Measurements from ENCODE around the gene CNTFR.
A peak's percentile ranks its signal among the peaks of the same experiment; 100 is the strongest.

CNTFR gene

DNA sequence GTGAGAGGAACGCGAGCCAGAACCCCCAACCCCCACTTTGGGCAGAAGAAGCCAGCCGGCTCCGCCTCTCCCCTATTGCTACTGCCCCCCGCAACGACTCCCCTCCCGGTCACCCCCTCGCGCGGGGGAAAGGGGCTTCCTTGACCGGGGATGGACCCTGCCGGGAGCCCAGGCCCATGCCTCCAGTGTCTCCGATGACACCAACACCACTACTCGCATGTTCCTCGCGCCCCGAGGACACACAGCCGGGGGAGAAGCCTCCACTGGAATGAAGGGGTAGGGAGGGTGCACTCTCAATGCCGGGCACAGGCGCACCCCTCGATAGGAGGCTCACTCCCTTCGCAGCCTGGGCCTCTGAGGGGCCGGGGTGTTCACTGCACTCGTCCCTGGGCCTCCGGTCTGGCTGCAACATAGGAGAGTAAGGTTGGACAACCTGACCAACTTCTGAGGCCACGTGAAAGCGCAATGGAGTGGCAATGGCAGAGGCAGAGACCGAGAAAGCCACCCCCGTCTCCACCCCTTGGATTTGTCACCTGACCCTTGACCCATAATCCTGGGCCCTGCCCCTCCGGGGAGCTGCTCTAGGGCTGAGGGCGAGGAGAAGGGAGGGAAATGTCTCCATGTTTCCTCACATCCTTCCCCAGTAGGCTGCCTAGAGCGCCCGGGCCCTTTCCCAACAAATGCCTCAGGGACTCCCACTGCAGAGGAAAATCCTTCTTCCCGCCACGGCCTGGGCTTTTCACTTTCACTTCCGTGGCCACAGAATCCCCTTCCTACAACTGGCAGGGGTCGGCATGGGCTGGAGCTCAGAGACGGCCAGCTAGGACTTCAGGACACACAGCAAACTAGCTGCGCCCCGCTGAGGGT lies 1.1 kb upstream of the CNTFR start:
- DNase-seq: peak; percentile 57

GRCh38 chr9:34588671-34589635 lies 571 bp downstream of the CNTFR start:
- DNase-seq: no peak

- no peak for DNase-seq
Measured at GRCh38 chr9:34587271-34587670, 2.3 kb downstream of the CNTFR start.

- DNase-seq: no peak
Measured at GRCh38 chr9:34585946-34586669, 3.4 kb downstream of the CNTFR start.

DNA sequence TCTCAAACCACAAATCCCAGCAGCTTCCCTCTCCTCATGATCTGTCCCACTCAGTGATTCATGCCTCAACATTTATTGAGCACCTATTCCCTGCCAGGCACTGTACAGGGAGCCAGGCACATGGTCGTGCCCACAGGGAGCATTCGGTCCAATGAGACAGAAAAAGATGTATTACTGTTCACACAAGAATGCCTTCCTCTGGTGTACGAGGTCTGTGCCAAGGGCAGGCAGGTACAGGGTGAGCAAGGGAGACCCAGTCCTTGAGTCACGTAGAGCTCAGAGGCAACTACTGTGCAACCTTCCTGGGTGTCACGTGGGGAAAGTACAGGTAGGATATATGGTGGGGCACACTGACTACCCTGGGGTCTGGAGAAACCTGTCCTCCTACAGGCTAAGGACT lies 4.6 kb downstream of the CNTFR start:
- DNase-seq: no peak

- no peak for DNase-seq
Measured at GRCh38 chr9:34582787-34583186, 6.7 kb downstream of the CNTFR start.

DNA sequence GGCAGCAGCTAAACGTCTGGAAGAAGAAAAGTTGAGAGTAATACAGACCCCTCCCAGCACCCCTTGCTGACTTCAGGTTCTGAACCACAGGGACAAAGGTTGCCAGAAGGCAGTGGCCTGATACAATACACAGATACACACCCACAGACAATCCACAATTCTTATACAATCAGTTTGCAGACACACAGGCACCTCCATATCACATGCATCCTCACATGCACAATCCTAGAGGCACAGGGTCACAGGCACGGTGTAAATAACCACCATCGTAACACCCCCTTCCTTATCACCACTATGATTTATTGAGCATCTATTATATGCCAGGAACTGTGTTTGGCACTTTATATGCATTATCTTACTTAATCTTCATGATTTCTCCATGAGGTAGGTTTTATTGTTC lies 8.2 kb downstream of the CNTFR start:
- no peak for DNase-seq

- DNase-seq: no peak
Measured at GRCh38 chr9:34580358-34580757, 9.2 kb downstream of the CNTFR start.

DNA sequence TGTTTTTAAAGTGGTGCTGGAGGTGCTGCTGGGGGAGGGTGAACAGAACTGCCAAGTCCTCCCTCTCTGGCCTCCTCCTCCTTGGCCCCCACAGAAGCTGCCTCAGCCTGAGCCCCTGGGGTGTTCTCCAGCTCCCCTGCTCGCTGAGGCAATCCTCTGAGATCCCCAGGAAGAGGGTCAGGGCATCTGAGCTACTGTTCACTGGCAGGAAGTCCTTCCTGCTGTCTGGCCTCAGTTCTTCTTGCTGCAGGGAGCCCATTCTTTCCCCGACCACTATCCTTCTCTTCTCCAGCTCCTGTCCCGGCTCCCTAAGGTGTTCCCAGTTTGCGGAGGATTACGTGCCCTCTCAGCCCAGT lies 9.7 kb downstream of the CNTFR start:
- no peak for DNase-seq

DNA sequence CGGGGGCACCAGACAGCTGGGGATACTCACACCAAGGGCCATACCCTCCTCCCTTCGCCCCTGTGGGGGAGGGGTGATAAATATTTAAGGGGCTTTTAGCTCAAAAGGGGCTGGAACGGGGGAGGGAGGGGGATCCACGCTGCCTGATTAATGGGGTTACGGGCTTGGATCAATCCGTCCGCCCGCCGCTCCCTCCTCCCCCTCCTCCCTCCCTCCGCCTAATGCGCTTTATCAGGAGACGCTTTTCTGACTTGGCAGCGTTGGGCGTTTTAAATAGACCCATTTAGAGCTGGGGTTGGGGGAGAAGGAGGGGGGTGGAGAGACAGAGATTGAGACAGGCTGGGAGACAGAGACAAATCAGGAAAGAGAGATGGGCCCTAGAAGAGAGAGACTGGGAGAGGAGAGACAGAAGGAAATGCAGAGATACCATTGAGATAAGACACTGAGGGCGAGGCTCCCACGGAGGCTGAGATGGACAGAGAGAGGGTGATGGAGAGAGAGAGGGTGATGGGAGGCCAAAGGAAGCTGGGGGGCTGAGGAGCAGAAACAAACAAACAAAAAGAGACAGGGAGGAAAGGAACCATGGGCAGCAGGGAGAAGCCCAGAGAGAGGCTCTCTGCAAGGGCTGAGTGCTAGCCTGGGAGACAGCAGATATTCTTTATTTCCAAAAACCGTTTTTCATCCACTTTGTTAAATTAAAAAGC lies 10.3 kb downstream of the CNTFR start:
- no peak for DNase-seq

DNA sequence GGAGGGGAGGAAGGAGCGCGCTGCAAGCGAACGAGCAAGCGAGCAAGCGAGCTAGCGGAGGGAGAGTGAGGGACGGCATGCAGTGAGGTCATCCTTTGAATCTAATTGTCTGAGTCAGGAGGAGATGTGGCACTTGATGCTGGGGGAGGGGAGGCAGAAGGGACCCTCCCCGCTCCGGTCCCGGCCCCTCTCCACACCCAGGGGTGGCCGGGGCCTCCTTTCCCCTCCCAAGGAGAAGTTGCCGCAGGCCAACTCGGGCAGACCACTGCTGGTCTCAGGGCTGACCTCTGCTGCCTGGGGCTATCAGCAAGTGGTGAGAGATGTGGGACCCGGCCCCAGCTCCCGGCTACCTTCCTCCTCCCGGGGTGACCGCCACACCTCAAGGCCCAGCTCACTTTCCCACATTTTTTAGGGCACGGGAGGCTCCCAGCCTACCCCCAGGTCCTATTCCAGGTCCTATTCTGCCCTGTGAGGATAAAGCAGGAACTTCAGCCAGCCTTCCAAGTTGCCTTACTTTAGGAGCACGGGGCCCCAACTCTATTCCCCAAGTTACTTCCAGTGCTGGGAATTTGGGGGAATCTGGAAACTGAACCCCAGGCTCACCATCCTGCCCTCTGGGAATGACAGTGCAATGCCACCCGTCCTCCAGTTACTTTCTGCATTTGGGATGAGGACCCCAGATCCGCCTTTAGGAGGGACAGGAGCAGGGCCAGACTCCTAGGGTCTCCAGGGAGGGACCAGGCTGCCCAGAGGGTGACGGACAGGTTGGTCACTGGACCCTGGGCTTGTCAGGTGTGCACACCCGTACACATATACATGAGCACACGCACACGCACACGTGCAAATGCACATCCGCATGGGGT lies 11.1 kb downstream of the CNTFR start:
- DNase-seq: peak; percentile 77

- DNase-seq: peak; percentile 94
Measured at GRCh38 chr9:34577400-34578240, 11.9 kb downstream of the CNTFR start.

GRCh38 chr9:34576597-34577399 lies 12.7 kb downstream of the CNTFR start:
- DNase-seq: peak; percentile 64

DNA sequence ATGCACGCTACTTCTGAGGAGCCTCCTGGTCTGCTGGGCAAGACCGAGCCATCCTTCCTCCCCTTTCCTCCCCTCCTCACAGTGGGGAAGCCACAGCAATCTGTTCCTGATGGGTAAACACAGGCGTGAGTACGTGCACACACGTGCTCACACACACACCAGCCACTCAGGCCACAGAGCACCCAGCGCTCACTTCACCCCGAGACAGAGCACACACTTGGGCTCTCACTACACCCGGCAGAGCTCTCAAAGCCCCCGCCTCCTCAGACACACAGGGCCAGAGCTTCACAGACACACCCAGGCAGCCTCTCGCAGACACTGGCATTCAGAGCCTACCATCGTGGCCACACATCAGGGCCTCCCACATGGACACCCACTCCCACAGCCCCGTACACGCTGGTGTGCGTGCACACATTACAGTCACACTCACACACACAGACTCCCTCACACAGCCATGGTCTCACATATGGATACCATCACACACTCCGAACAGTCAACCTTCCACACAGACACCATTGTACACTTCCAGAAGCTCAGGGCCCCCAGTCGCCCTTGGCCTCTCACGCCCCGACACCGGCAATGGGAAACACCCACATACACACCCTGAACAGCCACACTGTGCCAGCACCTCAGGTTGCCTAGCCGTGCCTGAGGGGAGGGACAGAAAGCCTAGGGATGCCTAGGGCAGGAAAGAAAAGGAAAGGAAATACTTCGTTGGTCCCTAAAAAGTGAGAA lies 13.5 kb downstream of the CNTFR start:
- DNase-seq: no peak

DNA sequence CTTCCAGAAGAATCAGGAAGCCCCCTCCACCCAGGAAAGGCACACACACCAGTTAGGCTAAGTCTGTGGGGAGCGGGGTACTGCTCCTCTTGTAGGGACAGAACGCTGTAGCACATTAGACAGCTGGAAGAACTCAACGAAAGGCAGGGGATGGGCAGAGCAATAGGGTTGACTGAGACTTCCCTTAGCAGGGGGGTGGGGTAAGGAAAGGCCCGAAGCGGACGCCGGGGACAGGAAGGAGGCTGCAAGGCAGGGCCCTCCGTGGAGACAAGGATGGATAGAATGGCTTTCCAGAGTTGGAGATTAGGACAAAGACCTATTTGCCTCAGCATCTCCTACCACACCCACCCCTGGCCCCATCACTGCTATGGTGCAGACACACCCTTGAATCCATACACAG lies 14.3 kb downstream of the CNTFR start:
- no peak for DNase-seq

DNA sequence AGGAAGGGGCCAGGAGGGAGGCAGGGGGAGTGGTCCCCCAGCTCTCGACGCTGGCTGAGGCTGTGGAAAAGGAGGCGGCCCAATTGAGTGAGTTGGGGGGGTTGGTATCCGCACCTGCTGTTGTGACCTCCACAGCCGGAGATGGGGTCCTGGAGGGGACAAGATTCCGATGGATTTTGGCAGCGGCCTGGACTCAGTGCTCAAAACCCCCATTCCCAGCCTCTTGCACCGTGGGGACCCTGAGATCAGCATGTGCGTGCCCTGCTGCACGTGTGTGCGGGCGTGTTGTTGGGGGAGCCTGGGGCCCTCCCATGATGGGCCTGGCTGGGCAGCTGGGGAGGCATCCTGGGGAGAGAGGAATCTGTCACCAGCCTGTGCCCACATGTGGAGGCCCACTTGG lies 15.0 kb downstream of the CNTFR start:
- peak; percentile 75 for DNase-seq

DNA sequence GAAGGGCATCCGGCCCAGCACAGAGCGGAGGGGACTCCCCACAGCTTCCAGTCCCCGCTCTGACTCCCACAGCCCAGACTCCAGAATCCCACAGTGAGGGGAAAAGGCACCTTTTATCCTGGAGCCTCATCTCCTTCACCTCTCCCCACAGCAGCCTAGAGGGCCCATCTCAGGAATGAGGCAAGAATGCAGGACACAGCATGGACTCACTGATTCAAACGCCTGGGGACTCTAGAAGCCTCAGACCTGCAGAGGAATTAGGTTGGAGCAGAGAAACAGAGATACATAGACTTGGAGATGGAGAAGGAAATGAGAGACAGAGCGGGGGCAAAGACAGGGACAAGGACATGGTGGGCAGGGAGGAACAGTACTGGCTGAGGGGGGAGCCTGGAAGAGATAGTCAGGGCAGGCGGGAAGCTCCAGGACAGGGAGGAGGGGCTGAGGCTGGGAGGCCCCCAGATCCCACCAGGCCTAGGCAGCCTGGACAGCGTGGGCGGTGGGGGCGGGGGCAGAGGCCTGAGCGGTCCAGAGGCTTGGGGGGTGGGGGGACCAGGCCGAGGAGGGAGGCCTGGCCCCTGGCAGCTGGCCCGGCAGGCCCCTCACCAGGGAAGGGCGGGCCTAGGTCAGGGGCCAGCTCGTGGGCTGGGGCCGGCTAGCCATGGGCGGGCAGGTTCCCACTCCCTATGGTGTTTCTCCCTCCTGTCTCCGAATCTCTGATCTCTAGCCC lies 15.8 kb downstream of the CNTFR start:
- DNase-seq: peak; percentile 55

DNA sequence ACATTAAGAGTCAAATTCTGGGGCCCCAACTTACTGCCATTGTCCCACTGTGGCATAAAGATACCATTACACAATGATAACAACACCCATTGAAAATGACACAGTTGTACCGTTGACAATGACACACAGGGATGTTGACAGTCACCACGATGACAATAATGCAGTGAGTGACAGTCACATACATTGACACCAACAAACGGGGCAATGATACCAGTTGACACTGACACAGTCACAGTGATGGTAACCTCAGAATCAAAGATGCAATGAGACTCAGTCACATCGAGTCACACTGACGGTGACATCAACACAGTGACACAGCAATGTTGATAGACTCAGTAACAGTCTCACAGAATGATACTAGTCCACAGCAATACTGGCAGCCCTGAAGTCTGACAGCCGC lies 16.9 kb downstream of the CNTFR start:
- DNase-seq: no peak
